A549 (cell line): ENCODE data around the gene SERBP1. TPM values are rescaled to one million over a fixed set of nuclear protein-coding genes. Genes with fewer than 3 reads are reported as not detected.

Source experiments
- ATAC-seq, 2 experiments: fragments of 200-7000 bp in 1 of 2; fragments of >200 bp in 1 of 2; cut with Nextera tagmentation in 1 of 2; cut with Tn5 transposase in 1 of 2; 3 replicates each; pipeline versions ENCODE4 v1.8.0 to v1.9.1; 2018 to 2020; ENCODE audit warnings: mild to moderate bottlenecking in 1 of 2, moderate library complexity in 1 of 2
- CTCF ChIA-PET: fragments of 300-600 bp; sonication (Branson Sonifier 250); formaldehyde crosslinking; extraction: SDS; loops from one replicate; lab custom pipeline; 2021; ENCODE audit warnings: antibody characterized with exemption, inconsistent platforms; lab: Yijun Ruan, JAX
- POLR2A ChIA-PET: fragments of 350-600 bp; formaldehyde crosslinking; extraction: SDS; loops from one replicate; lab custom pipeline; 2021; ENCODE audit warnings: antibody characterized with exemption, inconsistent platforms; lab: Yijun Ruan, JAX
- DNase-seq, 2 experiments: peaks; one replicate each; pipeline versions ENCODE4 v3.0.0 to v3.0.0-alpha.2; 2011 to 2016; ENCODE audit warnings: low read depth in 1 of 2, low spot score in 1 of 2
- FAIRE-seq: peaks from 2 replicates; lab custom pipeline; 2011; peaks lifted over from hg19 to GRCh38; lab: Jason Lieb, UNC
- H3K27ac ChIP-seq, 2 experiments: fragments of >200 bp; sonication (Bioruptor Twin); formaldehyde crosslinking; 3 replicates each; pipeline ENCODE4 v1.5.1; 2016 to 2017
- H3K4me1 ChIP-seq: fragments of >200 bp; sonication (Bioruptor Twin); formaldehyde crosslinking; 3 replicates; pipeline ENCODE4 v1.6.1; 2016
- H3K4me2 ChIP-seq: fragments of >200 bp; sonication (Bioruptor Twin); formaldehyde crosslinking; 3 replicates; pipeline ENCODE4 v1.6.1; 2016
- H3K4me3 ChIP-seq: fragments of >200 bp; sonication (Bioruptor Twin); formaldehyde crosslinking; 3 replicates; pipeline ENCODE4 v1.5.1; 2016
- H3K9me3 ChIP-seq: fragments of >200 bp; sonication (Bioruptor Twin); formaldehyde crosslinking; 3 replicates; pipeline ENCODE4 v1.6.1; 2016
- BCL3 ChIP-seq: fragments of >200 bp; sonication (Bioruptor Twin); formaldehyde crosslinking; IDR thresholded peaks from 3 replicates; pipeline ENCODE4 v1.6.1; 2016
- CHD2 ChIP-seq: fragments of 150-350 bp; IDR thresholded peaks from 2 replicates; pipeline ENCODE4 v1.6.1; 2014; ENCODE audit warnings: low read length; ENCODE audit not compliant: partially characterized antibody
- EHF ChIP-seq: fragments of 250-450 bp; sonication (Bioruptor Pico); IDR thresholded peaks from 2 replicates; pipeline ENCODE4 v1.5.0; 2020; ENCODE audit warnings: mild to moderate bottlenecking
- EP300 ChIP-seq, 2 experiments: fragments of >200 bp; sonication (Bioruptor Twin); formaldehyde crosslinking; IDR thresholded peaks; 2 replicates in 1 of 2; 3 replicates in 1 of 2; pipeline ENCODE4 v1.6.1; 2016 to 2017
- FOSL2 ChIP-seq, 2 experiments: fragments of 450-650 bp in 1 of 2; fragments of >200 bp in 1 of 2; sonication (Bioruptor Twin) in 1 of 2; formaldehyde crosslinking; IDR thresholded peaks; 2 replicates each; pipeline versions ENCODE4 v1.5.0 to v1.6.1; 2016 to 2020; ENCODE audit warnings: mild to moderate bottlenecking in 1 of 2, moderate library complexity in 1 of 2
- HOXA7 ChIP-seq: fragments of 250-450 bp; sonication (Bioruptor Pico); IDR thresholded peaks from 2 replicates; pipeline ENCODE4 v1.5.0; 2020; ENCODE audit warnings: mild to moderate bottlenecking, moderate library complexity
- KDM1A ChIP-seq: fragments of 200-600 bp; sonication (generic); IDR thresholded peaks from 2 replicates; pipeline ENCODE4 v1.6.1; 2016; ENCODE audit warnings: low read depth, mild to moderate bottlenecking
- MAX ChIP-seq: IDR thresholded peaks from 2 replicates; pipeline ENCODE4 v1.6.1; 2012
- NFE2L2 ChIP-seq: fragments of 150-350 bp; conservative IDR thresholded peaks from 2 replicates; pipeline ENCODE4 v1.6.1; 2014; ENCODE audit warnings: low read length
- NPAS2 ChIP-seq: fragments of 250-450 bp; sonication (Bioruptor Pico); IDR thresholded peaks from 2 replicates; pipeline ENCODE4 v1.8.0; 2022; ENCODE audit warnings: mild to moderate bottlenecking, moderate library complexity, borderline replicate concordance
- POLR2AphosphoS2 ChIP-seq: conservative IDR thresholded peaks from 2 replicates; pipeline ENCODE4 v1.6.1; 2012; ENCODE audit warnings: low read length, improper control_type of control experiment, inconsistent platforms
- RAD21 ChIP-seq, 2 experiments: fragments of >200 bp in 1 of 2; sonication (Bioruptor Twin) in 1 of 2; formaldehyde crosslinking in 1 of 2; IDR thresholded peaks in 1 of 2; conservative IDR thresholded peaks in 1 of 2; 2 replicates in 1 of 2; 3 replicates in 1 of 2; pipeline ENCODE4 v1.6.1; 2012 to 2018; ENCODE audit warnings: inconsistent platforms in 1 of 2
- TFCP2L1 ChIP-seq: fragments of 250-450 bp; sonication (Bioruptor Pico); IDR thresholded peaks from 2 replicates; pipeline ENCODE4 v1.5.0; 2021; ENCODE audit warnings: mild to moderate bottlenecking
- ZC3H11A ChIP-seq: fragments of 450-650 bp; IDR thresholded peaks from 2 replicates; pipeline ENCODE4 v1.6.1; 2014; ENCODE audit warnings: antibody characterized with exemption, mild to moderate bottlenecking
- ZSCAN20 ChIP-seq: fragments of 250-450 bp; sonication (Bioruptor Pico); IDR thresholded peaks from 2 replicates; pipeline ENCODE4 v1.8.0; 2022; ENCODE audit warnings: mild to moderate bottlenecking, moderate library complexity
- WGBS: methylation state at CpG from one replicate; pipeline ENCODE4 v1.1.6; 2017; ENCODE audit errors: missing lambda C conversion rate; 5-methylcytosine and 5-hydroxymethylcytosine counted together
- polyA plus RNA-seq, 4 experiments: library from polyadenylated mRNA; depleted of rRNA in 3 of 4; stranded (reverse); fragments of >200 nt; fragmentation: RNase III in 1 of 4; extraction: RNeasy Plus Mini Kit Qiagen cat#74134 plus additional on column Dnase treatment in 1 of 4; gene quantifications; 2 replicates in 3 of 4; 3 replicates in 1 of 4; pipeline ENCODE4 v1.2.3, GENCODE V29; 2011 to 2017
- TF ChIP-seq, protein P1 (sequence below): fragments of 450-650 bp; IDR thresholded peaks from 2 replicates; pipeline ENCODE4 v1.6.1; 2014; ENCODE audit warnings: antibody characterized with exemption
- TF ChIP-seq, protein P2 (sequence below): fragments of >200 bp; sonication (Bioruptor Twin); formaldehyde crosslinking; IDR thresholded peaks from 2 replicates; pipeline ENCODE4 v1.6.1; 2016

Gene SERBP1
- polyA plus RNA-seq, 2 of the 4 experiments (the other 2 are of a cell fraction) = 237 to 333 TPM

- no peak for ATAC-seq
- CTCF ChIA-PET = no interaction called here
- 60% methylated on average over 7 of the region's 7 CpGs for WGBS
Measured at GRCh38 chr1:67463298-67463955, 33.2 kb upstream of the SERBP1 start.

GRCh38 chr1:67460676-67461500 lies 30.7 kb upstream of the SERBP1 start:
- Histone ChIP-seq H3K4me1 (no peaks in the 10 kb centered on the region), H3K4me2 (no peak overlapping the region), H3K4me3 (no peak overlapping the region), H3K9me3 (no peaks in the 10 kb centered on the region), H3K27ac (no peak overlapping the region)
- POLR2A ChIA-PET = no interaction called here
- TF ChIP-seq CHD2 = no peak
- no peak for TF ChIP-seq POLR2AphosphoS2
- WGBS = 79% methylated on average over 9 of the region's 9 CpGs
- FAIRE-seq = no peak
- ATAC-seq = no peak
- DNase-seq = no peak
- CTCF ChIA-PET = interaction anchor here (1.0 kb wide), 1 partner anchor 39 kb away, joined by 3 read pairs; no protein-coding TSS in a partner anchor

More at GRCh38 chr1:67463298-67463955, 33.2 kb upstream of the SERBP1 start:
- FAIRE-seq (no peak), DNase-seq (no peak)
- H3K4me3 ChIP-seq = no peak overlapping the region
- H3K27ac ChIP-seq = no peak overlapping the region
- H3K4me1 ChIP-seq = no peaks in the 10 kb centered on the region
- H3K9me3 ChIP-seq = no peaks in the 10 kb centered on the region
- no peak for TF ChIP-seq FOSL2 (IDR thresholded peaks at IDR 0.05)
- no peak for TF ChIP-seq FOSL2 (CRISPR knock-in tag; IDR thresholded peaks at IDR 0.05)
- no peak overlapping the region for H3K4me2 ChIP-seq
- POLR2A ChIA-PET = no interaction called here

- Histone ChIP-seq H3K4me3 (no peak overlapping the region), H3K4me2 (no peak overlapping the region), H3K4me1 (no peaks in the 10 kb centered on the region), H3K27ac (no peak overlapping the region), H3K9me3 (no peaks in the 10 kb centered on the region)
- DNase-seq = no peak
- TF ChIP-seq NPAS2 = no peak
- no peak for TF ChIP-seq EP300 (IDR thresholded peaks at IDR 0.05)
- TF ChIP-seq MAX = no peak
- TF ChIP-seq NFE2L2 = no peak
- no peak for TF ChIP-seq ZC3H11A
- TF ChIP-seq TFCP2L1 (CRISPR knock-in tag) = no peak
- no peak for TF ChIP-seq ZSCAN20 (CRISPR knock-in tag)
- TF ChIP-seq, protein P1, sequence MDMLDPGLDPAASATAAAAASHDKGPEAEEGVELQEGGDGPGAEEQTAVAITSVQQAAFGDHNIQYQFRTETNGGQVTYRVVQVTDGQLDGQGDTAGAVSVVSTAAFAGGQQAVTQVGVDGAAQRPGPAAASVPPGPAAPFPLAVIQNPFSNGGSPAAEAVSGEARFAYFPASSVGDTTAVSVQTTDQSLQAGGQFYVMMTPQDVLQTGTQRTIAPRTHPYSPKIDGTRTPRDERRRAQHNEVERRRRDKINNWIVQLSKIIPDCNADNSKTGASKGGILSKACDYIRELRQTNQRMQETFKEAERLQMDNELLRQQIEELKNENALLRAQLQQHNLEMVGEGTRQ = no peak
- TF ChIP-seq HOXA7 (CRISPR knock-in tag) = no peak
- no peak for TF ChIP-seq RAD21 (conservative IDR thresholded peaks at IDR 0.05 in 1 of 2, IDR thresholded peaks at IDR 0.05 in 1 of 2)
- TF ChIP-seq, protein P2, sequence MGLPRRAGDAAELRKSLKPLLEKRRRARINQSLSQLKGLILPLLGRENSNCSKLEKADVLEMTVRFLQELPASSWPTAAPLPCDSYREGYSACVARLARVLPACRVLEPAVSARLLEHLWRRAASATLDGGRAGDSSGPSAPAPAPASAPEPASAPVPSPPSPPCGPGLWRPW = no peak
- TF ChIP-seq KDM1A = no peak
- no peak for TF ChIP-seq BCL3
- TF ChIP-seq EHF (CRISPR knock-in tag) = no peak
- 82% methylated on average over 3 of the region's 3 CpGs for WGBS
- CTCF ChIA-PET = no interaction called here
- no peak for ATAC-seq
- POLR2A ChIA-PET = no interaction called here
- FAIRE-seq = no peak
Measured at GRCh38 chr1:67459068-67459467, 28.9 kb upstream of the SERBP1 start.
